Nucleus accumbens (tissue), 56 donors: ENCODE results near the gene LTBP3.
A peak's percentile ranks its signal among the peaks of the same experiment; 100 is the strongest.
"Not testable (repeated sequence)": the region's sequence is repeated elsewhere in the genome, so short reads cannot be mapped to it uniquely, and the experiment has no call there.

Source experiments
- DNase-seq, 56 donors: peaks; one replicate each; lab custom pipeline; 2025; lab: John Stamatoyannopoulos, UW

The LTBP3 gene

DNA sequence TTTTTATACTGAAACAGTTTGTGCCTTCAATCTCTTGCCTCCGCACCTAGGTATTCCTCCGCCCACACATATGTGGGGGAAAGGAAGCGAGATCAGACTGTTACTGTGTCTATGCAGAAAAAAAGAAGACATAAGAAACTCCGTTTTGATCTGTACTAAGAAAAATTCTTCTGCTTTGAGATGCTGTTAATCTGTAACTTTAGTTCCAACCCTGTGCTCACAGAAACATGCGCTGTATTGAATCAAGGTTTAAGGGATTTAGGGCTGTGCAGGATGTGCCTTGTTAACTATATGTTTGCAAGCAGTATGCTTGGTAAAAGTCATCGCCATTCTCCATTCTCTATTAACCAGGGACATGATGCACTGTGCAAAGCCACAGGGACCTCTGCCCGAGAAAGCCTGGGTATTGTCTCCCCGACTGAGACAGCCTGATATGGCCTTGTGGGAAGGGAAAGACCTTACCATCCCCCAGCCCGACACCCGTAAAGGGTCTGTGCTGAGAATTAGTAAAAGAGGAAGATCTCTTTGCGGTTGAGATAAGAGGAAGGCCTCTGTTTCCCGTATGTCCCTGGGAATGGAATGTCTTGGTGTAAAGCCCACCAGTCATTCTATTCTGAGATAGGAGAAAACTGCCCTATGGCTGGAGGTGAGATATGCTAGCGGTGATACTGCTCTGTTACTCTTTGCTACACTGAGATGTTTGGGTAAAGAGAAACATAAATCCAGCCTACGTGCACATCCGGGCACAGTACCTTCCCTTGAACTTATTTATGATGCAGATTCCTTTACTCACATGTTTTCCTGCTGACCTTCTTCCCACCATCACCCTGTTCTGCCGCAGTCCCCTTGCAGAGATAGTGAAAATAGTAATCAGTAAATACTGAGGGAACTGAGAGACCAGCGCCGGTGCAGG, 35.2 kb downstream of the LTBP3 start:
- peak in 21 of 56 donors; percentile 8 to 73 (median 35) for DNase-seq

- not testable (repeated sequence) for DNase-seq
Measured at GRCh38 chr11:65521777-65522521, 36.2 kb downstream of the LTBP3 start.

DNA sequence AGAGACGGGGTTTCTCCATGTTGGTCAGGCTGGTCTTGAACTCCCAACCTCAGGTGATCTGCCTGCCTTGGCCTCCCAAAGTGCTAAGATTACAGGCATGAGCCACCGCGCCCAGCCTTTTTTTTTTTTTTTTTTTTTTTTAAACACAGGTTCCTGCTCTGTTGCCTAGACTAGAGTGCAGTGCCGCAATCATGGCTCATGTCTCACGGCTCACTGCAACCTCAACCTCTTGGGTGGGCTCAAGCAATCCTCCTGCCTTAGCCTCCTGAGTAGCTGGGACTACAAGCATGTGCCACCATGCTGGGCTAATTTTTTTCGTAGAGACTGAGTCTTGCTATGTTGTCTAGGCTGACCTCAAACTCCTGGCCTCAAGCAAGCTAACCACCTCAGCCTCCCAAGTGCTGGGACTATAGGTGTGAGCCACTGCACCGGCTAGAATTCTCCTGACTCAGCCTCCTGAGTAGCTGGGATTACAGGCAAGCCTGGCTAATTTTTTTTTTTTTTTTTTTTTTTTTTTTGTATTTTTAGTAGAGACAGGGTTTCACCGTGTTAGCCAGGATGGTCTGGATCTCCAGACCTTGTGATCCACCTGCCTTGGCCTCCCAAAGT, 39.1 kb downstream of the LTBP3 start:
- not testable (repeated sequence) for DNase-seq

GRCh38 chr11:65516135-65516968, 41.8 kb downstream of the LTBP3 start:
- no peak for DNase-seq

- not testable (repeated sequence) for DNase-seq
Measured at GRCh38 chr11:65512311-65512710, 45.8 kb downstream of the LTBP3 start.

DNA sequence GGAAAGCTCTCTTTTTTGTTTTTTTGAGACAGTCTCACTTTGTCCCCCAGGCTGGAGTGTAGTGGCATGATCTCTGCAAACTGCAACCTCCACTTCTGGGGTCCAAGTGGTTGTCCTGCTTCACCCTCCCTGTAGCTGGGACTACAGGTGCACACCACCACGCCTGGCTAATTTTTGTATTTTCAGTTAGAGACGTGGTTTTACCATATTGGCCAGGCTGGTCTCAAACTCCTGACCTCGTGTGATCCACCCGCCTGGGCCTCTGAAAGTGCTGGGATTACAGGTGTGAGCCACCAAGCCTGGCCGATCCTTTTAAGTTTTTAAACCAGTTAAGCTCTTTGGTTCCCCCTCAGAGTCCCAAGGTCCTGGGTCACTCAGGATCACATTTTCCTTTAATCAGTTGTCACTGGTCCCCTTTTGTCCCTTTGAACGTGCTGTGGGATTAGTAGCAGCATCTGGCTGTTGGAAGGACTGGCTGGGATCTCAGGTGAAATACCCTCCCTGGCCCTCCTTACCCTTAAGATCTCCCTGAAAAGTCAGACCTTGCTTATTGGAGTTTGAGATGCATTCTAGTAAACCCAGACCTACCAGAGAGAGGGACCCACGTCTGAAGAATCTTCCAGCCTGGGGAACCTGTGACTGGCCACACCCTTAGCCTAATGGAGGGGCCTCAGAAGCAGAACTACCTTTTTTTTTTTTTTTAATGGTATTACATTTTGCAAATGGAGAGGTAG, 51.2 kb downstream of the LTBP3 start:
- DNase-seq = peak in 19 of 56 donors; percentile 42 to 93 (median 62)

DNA sequence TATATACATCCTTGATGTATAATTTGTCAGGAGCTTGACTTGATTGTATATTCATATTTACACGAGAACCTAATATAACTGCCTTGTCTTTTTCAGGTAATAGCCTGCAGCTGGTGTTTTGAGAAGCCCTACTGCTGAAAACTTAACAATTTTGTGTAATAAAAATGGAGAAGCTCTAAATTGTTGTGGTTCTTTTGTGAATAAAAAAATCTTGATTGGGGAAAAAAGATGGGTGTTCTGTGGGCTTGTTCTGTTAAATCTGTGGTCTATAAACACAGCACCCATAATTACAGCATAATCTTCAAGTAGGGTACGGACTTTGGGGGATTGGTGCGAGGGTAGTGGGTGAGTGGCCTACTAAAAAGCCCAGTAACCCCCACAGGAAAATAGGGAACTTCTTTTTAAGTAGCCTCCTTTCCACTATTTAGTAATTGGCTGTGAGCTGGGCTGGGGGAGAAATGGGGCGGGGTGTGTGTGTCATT, 51.8 kb downstream of the LTBP3 start:
- DNase-seq = no peak

GRCh38 chr11:65505466-65506289, 52.5 kb downstream of the LTBP3 start:
- peak in 2 of 56 donors; percentile 37 to 58 for DNase-seq

DNA sequence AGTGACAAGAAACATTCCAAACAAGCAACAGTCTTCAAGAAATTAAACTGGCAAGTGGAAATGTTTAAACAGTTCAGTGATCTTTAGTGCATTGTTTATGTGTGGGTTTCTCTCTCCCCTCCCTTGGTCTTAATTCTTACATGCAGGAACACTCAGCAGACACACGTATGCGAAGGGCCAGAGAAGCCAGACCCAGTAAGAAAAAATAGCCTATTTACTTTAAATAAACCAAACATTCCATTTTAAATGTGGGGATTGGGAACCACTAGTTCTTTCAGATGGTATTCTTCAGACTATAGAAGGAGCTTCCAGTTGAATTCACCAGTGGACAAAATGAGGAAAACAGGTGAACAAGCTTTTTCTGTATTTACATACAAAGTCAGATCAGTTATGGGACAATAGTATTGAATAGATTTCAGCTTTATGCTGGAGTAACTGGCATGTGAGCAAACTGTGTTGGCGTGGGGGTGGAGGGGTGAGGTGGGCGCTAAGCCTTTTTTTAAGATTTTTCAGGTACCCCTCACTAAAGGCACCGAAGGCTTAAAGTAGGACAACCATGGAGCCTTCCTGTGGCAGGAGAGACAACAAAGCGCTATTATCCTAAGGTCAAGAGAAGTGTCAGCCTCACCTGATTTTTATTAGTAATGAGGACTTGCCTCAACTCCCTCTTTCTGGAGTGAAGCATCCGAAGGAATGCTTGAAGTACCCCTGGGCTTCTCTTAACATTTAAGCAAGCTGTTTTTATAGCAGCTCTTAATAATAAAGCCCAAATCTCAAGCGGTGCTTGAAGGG, 53.3 kb downstream of the LTBP3 start:
- peak in 2 of 56 donors; percentile 36 to 58 for DNase-seq

DNA sequence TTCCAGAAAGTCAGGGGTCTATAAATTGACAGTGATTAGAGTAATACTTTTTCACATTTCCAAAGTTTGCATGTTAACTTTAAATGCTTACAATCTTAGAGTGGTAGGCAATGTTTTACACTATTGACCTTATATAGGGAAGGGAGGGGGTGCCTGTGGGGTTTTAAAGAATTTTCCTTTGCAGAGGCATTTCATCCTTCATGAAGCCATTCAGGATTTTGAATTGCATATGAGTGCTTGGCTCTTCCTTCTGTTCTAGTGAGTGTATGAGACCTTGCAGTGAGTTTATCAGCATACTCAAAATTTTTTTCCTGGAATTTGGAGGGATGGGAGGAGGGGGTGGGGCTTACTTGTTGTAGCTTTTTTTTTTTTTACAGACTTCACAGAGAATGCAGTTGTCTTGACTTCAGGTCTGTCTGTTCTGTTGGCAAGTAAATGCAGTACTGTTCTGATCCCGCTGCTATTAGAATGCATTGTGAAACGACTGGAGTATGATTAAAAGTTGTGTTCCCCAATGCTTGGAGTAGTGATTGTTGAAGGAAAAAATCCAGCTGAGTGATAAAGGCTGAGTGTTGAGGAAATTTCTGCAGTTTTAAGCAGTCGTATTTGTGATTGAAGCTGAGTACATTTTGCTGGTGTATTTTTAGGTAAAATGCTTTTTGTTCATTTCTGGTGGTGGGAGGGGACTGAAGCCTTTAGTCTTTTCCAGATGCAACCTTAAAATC, 54.0 kb downstream of the LTBP3 start:
- DNase-seq = peak in 1 of 56 donors; percentile 31

- DNase-seq = no peak
Measured at GRCh38 chr11:65503368-65503948, 54.7 kb downstream of the LTBP3 start.

- peak in 1 of 56 donors; percentile 15 for DNase-seq
Measured at GRCh38 chr11:65502555-65503367, 55.4 kb downstream of the LTBP3 start.

GRCh38 chr11:65502274-65502554, 55.9 kb downstream of the LTBP3 start:
- no peak for DNase-seq

GRCh38 chr11:65501472-65502273, 56.5 kb downstream of the LTBP3 start:
- no peak for DNase-seq

- no peak for DNase-seq
Measured at GRCh38 chr11:65501186-65501471, 57.0 kb downstream of the LTBP3 start.
